Dermis microvascular lymphatic vessel endothelial cell (primary cell): ENCODE results near the gene STAT5A. TPM values are rescaled to one million over a fixed set of nuclear protein-coding genes. Genes with fewer than 3 reads are reported as not detected.
"Not testable (repeated sequence)": the region's sequence is repeated elsewhere in the genome, so short reads cannot be mapped to it uniquely, and the experiment has no call there.

Experiments used
- DNase-seq, 2 donors: peaks; one replicate each; pipeline versions ENCODE4 v3.0.0 to v3.0.0-alpha.2; 2010; ENCODE audit warnings: low read depth in 2 of 2
- total RNA-seq: library from RNA; depleted of rRNA; stranded (reverse); fragments of >200 nt; gene quantifications from 2 replicates; pipeline ENCODE4 v1.2.1, GENCODE V29; 2014

STAT5A gene
- total RNA-seq, 1 donor from 2014 or later, result 41.8 TPM

DNA sequence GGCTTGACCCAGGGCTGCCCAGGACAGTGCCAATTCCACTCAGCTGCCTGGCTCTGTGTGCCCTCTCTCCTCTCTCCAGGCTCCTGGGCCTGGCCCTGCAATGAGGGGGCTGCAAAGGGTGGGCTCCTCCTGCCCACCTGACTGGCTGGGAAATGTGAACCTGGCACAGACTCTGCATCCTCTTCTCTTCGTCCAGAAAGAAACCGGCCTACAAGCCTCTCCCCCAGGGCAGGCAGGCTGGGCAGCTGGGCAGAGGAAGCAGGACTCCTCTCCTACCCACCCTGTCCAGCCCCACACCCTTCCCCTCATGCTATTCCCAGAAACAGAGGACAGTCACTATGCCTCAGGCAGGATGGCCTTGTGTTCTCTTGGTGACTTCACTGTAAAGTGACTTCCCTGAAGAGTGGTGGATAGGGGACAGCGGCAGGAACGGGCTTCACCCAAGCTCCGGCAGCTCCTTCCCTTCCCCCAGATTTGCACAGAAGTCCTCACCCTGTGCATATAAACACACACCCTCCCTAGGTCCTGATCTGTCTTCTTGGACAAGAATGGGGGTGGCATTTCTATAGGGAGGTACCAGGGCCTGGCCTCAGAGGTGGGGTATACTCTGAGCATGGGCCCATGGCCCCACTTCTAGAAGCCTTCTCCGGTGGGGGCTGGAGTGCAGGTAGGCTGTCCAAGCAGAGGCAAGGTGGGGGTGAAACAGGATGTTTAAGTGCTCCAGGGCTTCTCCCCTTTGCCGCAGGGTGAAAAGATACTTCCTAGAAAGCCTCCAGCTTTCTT, 4.9 kb upstream of the STAT5A start:
- DNase-seq, result no peak

DNA sequence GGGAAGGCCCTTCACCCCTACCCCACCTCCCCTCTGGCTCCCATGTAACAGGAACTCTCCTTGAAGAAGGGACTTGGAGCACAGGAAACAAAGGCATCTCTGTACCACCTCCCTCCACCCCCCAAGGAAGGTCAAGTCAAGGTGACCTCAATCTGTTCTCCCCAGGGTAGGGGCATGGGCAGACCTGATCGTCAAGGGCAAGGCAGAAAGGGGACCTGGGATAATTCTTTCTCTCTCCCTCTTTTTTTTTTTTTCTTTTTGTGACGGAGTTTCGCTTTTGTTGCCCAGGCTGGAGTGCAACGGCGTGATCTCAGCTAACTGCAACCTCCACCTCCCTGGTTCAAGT, 4.3 kb upstream of the STAT5A start:
- DNase-seq, result no peak

GRCh38 chr17:42284566-42284965, 3.7 kb upstream of the STAT5A start:
- DNase-seq, result no peak

- no peak for DNase-seq
These were observed 2.8 kb upstream of the STAT5A start for GRCh38 chr17:42285346-42286050.

DNA sequence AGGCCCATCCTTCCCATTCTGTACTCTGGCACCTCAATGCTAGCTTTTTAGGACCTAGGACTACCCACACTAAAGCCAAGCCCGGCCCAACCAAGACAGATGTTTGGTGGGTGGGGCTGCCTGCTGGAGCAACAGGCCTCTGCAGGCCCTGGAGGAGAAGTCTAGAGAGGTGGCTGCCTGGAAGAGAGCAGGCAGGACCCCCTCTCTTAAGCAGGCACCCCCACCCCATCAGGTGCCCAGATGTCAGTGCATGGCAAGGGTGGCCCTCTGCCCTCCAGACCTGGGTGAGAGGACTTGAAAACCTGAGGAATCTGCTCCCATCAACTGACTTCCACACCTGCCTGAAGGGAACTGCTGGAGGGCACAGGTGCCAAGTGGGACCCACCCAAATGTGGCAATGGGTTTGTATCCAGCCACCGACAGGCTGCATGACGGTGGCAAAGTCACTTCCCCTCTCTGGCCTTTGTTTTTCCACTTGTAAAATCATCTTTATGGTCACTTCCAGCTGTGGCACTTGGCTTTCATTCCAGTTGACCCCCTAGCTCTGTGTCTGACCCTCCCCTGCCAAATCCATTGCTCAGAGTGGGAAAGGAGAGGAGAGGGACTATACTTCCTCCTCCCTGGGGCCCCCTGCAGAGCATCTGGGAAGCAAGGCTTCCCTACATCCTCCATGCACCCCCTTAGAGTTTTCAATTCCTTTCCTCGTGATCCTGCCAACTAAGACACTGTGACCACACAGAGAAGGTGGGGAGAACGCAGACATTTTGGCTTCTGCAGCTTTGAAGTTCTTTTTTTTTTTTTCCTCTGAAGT, 1.7 kb upstream of the STAT5A start:
- no peak for DNase-seq

- peak in 1 of 2 donors; percentile 23 for DNase-seq
These were observed 857 bp upstream of the STAT5A start for GRCh38 chr17:42287305-42287976.

GRCh38 chr17:42288803-42289610, 709 bp downstream of the STAT5A start:
- DNase-seq, result no peak

- no peak for DNase-seq
These were observed 1.4 kb downstream of the STAT5A start for GRCh38 chr17:42289611-42290181.

GRCh38 chr17:42290577-42290976, 2.3 kb downstream of the STAT5A start:
- DNase-seq, result peak; percentile 28 to 34

- peak; percentile 47 to 79 for DNase-seq
These were observed 2.8 kb downstream of the STAT5A start for GRCh38 chr17:42291129-42291528.

DNA sequence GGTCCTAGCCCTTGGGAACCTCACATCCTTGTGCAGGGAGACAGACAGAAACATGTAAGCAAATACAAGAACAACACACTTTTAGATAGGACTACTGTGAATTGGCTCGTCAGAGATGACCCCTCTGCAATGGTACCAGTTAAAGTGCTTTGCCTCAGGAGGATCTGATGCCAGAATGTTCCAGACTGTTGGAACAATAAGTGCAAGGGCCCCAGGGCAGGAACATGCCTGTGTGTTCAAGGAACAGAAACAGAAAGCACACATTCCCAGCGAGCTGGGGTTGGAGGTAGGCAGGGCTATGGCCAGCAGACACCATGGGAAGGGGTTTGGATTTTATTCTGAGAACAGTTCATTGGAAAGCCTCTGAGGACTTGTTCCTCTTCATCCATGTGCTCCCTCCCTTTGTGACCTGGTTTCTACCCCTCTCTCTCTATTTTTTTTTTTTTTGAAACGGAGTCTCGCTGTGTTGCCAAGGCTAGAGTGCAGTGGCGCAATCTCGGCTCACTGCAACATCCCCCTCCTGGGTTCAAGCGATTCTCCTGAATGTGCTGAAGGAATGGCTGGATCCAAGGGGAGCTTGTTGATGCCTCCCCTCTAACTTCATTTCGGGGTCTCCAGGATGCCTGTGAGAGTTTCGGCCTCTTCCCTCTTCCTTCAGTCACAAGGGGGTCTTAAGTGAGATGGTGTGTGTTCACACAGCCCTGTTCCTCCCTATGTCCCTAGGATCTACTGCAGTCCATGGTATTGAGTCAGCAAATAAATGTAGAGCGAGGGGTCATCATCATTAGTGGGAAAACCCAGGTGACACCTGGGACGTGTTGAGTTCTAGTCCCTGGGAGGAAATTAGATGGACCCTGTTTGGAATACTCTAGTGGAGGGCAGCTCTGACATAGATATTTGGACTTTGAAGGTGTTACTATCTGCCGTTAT, 6.4 kb downstream of the STAT5A start:
- no peak for DNase-seq

DNA sequence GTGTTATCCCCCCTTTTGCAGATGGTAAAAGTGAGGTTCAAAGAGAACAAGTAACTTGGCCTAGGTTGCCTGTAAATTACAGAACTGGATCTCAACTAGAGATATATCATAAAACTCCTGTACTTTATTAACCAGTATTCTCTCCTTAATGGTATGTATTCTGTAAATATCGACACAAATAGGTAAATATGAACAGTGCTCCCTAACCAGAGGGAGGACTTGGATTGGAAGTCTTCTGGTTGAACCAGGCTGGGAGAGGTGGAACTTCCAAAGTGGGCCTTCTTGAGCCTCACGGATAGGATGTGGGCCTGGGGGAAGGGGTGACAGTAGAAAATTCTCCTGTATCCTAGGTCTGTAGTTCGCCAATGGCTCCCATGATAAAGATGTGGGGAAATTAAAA, 7.7 kb downstream of the STAT5A start:
- no peak for DNase-seq

GRCh38 chr17:42297775-42298174, 9.5 kb downstream of the STAT5A start:
- DNase-seq, result not testable (repeated sequence)

DNA sequence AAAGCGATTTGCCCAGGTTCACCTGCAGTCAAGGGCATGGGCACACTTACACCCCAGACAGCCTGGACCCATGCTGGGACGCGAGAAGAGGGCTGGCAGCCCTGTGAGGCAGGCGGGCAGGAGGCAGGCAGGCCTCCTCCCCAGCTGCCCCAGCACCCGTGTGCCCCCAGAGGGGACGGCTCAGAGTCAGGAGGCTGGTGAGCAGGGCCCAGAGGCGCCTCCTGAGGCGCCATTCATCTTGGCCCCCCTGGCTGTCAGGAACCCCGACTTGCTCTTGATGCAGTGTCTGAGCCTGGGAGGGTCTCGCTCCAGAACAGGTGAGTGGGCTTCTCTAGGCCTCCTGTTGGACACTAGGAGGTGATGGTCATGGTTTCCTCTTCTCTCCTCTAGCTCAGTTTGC, 11.1 kb downstream of the STAT5A start:
- DNase-seq, result not testable (repeated sequence)

- DNase-seq, result not testable (repeated sequence)
These were observed 11.6 kb downstream of the STAT5A start for GRCh38 chr17:42299913-42300312.

DNA sequence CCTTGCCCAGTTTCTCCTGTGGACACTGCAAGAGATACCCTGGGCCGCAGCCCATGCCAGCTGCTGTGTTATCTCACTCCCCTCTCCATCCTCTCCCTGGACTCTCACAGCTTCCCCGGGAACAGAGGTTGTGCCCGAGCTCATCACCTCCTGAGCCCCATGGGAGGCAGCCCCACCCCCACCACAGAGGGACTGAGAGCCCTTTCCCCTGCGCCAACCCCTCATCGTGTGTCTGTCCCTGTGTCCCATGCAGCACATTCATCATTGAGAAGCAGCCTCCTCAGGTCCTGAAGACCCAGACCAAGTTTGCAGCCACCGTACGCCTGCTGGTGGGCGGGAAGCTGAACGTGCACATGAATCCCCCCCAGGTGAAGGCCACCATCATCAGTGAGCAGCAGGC, 12.7 kb downstream of the STAT5A start:
- no peak for DNase-seq

DNA sequence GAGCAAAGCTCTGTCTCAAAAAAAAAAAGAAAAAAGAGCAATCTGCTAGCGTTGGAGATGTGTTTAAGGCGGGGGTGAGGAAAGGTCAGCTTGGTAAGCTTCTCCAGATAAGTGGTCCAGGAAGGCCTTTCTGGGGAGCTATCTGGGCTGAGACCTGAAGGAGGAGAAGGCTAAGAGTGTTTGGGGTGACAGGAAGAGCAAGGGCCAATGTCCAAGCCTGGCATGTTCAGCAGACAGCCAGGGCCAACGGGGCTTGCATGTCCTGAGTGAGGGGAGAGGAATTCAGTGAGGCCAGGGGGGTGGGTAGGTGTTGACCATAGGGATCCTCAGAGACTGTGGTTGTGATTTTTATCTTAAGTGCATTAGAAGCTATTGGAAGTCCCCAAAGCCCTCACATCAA, 15.4 kb downstream of the STAT5A start:
- DNase-seq, result no peak

- DNase-seq, result no peak
These were observed 16.1 kb downstream of the STAT5A start for GRCh38 chr17:42304187-42305030.

GRCh38 chr17:42305031-42305330, 16.7 kb downstream of the STAT5A start:
- not testable (repeated sequence) for DNase-seq
